ENCODE data around the gene S100A1. TPM values are rescaled to one million over a fixed set of nuclear protein-coding genes. Genes with fewer than 3 reads are reported as not detected.
"Not testable (repeated sequence)": the region's sequence is repeated elsewhere in the genome, so short reads cannot be mapped to it uniquely, and the experiment has no call there.

Gene S100A1
- total RNA-seq, 1 donor from 2014 or later = not detected

GRCh38 chr1:153655333-153655732 lies 27.1 kb downstream of the S100A1 start:
- DNase-seq (ENCODE audit: low read depth in 2 of 2) = no peak

GRCh38 chr1:153658400-153659174 lies 30.4 kb downstream of the S100A1 start, which contains the start of gene SNAPIN:
Gene SNAPIN (plus strand): TSS chr1:153658703. CDS start chr1:153658744, 41 bp downstream.
- peak; percentile 61 to 73 for DNase-seq (ENCODE audit: low read depth in 2 of 2)

DNA sequence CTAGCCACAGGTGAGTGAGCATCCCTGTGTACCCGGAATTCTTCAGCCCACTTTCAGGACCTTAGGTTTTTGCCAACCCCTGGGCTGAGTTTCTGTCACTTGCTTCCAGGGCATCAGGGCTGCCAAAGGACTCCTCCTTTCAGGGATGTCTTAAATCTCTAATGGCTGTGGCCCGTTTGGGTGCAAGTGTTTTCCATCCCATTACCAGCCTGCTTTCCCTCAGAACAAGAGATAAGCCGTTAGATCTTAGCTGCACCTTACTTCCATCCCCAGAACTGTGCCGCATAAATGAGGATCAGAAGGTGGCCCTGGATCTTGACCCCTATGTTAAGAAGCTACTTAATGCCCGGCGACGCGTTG lies 30.9 kb downstream of the S100A1 start:
- no peak for DNase-seq (ENCODE audit: low read depth in 2 of 2)

DNA sequence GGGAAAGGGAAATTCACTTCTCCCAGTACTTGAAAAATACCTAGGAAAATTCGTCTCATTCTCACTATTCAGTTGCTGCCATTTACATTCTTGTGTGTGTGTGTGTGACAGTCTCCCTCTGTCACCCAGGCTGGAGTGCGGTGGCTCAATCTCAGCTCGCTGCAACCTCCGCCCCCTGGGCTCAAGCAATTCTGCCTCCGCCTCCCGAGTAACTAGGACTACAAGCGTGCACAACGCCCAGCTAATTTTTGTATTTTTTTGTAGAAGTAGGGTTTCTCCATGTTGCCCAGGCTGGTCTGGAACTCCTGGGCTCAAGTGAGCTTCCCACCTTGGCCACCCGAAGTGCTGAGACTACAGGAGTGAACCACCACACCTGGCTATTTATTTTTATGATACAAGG lies 31.4 kb downstream of the S100A1 start:
- DNase-seq (ENCODE audit: low read depth in 2 of 2) = no peak

- DNase-seq (ENCODE audit: low read depth in 2 of 2) = no peak
Measured at GRCh38 chr1:153661111-153661708, 33.0 kb downstream of the S100A1 start.

GRCh38 chr1:153662269-153662668 lies 34.0 kb downstream of the S100A1 start:
- no peak for DNase-seq (ENCODE audit: low read depth in 2 of 2)

GRCh38 chr1:153663211-153663610 lies 35.0 kb downstream of the S100A1 start:
- DNase-seq (ENCODE audit: low read depth in 2 of 2) = no peak

- no peak for DNase-seq (ENCODE audit: low read depth in 2 of 2)
Measured at GRCh38 chr1:153667439-153667838, 39.2 kb downstream of the S100A1 start.

GRCh38 chr1:153668672-153669071 lies 40.4 kb downstream of the S100A1 start:
- not testable (repeated sequence) for DNase-seq (ENCODE audit: low read depth in 2 of 2)

DNA sequence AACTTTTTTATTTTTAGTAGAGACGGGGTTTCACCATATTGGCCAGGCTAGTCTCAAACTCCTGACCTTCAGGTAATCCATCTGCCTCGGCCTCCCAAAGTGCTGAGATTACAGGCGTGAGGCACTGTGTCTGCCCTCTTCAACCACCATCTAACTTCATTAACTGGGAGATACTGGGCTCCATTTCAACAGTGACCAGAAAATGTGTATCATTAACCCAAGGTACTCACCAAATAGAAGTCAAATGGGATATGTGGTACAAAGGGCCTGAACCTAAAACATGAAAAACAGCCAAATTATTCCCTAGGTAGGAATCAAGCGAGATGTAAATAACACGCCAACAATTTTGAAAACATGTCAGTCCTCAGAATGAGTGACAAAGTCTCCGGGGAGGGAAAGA lies 41.4 kb downstream of the S100A1 start:
- DNase-seq (ENCODE audit: low read depth in 2 of 2) = no peak

DNA sequence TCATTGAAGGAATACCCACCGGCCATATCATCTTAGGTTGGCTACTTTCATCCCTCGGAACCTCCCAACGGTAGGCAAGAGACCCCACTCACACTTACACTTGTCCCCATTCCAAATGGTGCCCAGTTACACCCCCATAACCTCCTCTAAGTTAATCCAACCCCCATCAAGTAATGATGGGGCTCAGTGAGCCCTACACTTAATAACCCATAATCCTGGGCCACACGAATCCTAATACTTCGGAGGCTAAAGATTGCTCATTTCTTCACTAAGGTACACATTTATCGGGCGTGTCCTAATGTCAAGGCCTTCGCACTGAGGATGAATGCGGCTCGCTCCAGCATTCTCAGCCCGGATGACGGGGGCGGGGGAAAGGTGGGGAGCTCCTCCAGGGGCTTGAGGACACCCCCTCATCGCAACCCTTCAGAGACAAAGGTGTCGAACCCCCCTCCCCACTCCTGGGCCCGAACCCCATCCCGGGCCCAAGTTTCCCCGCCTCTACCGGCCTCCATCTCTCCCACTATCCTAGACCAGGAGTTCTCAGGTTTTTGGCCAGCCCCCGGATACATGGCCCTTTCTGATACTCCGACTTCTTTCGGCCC lies 42.1 kb downstream of the S100A1 start:
- peak in 1 of 2 donors; percentile 12 for DNase-seq (ENCODE audit: low read depth in 2 of 2)

GRCh38 chr1:153670859-153671627 lies 42.8 kb downstream of the S100A1 start, which contains the start of gene ILF2:
Gene ILF2 (minus strand): TSS chr1:153670993. CDS start chr1:153670922, 71 bp downstream.
- peak; percentile 100 for DNase-seq (ENCODE audit: low read depth in 2 of 2)

DNA sequence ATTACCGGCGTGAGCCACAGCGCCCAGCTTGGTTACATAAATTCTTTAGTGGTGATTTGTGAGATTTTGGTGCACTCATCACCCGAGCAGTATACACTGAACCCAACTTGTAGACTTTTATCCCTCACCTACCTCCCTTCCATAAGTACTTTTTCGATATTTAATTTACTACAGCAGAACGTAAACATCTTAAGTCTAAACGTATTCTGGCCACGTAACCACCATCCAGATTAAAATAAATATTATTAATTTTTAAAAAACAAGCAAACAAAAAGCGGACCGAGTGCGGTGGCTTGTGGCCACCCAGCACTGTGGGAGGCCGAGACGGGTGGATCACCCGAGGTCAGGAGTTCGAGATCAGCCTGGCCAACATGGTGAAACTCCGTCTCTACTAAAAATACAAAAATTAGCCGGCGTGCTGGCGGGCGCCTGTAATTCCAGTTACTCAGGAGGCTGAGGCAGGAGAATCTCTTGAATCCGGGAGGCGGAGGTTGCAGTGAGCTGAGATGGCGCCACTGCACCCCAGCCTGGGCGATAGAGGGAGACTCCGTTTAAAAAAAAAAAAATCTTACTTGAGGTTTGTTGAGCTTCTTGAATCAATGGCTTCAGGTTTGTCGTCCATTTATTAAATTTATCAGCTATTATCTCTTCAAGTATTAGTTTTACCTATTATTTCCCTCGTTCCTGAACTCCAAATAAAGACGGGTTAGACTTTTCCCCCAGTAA lies 43.6 kb downstream of the S100A1 start:
- not testable (repeated sequence) for DNase-seq (ENCODE audit: low read depth in 2 of 2)

DNA sequence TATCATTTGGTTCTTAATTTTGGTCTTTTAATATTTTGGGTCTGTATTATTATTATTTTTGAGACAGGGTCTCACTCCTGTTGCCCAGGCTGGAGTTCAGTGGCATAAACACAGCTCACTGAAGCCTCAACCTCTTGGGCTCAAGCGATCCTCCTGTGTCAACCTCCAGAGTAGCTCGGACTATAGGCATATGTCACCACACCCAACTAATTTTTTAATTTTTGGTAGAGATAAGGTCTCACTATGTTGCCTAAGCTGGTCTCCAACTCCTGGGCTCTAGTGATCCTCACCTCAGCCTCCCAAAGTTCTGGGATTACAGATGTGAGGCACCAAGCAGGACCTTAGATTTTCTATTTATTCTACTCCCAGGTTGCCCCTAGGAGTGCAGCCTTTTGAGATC lies 45.3 kb downstream of the S100A1 start:
- DNase-seq (ENCODE audit: low read depth in 2 of 2) = no peak

GRCh38 chr1:153677718-153678518 lies 49.7 kb downstream of the S100A1 start:
- DNase-seq (ENCODE audit: low read depth in 2 of 2) = peak; percentile 62 to 76

DNA sequence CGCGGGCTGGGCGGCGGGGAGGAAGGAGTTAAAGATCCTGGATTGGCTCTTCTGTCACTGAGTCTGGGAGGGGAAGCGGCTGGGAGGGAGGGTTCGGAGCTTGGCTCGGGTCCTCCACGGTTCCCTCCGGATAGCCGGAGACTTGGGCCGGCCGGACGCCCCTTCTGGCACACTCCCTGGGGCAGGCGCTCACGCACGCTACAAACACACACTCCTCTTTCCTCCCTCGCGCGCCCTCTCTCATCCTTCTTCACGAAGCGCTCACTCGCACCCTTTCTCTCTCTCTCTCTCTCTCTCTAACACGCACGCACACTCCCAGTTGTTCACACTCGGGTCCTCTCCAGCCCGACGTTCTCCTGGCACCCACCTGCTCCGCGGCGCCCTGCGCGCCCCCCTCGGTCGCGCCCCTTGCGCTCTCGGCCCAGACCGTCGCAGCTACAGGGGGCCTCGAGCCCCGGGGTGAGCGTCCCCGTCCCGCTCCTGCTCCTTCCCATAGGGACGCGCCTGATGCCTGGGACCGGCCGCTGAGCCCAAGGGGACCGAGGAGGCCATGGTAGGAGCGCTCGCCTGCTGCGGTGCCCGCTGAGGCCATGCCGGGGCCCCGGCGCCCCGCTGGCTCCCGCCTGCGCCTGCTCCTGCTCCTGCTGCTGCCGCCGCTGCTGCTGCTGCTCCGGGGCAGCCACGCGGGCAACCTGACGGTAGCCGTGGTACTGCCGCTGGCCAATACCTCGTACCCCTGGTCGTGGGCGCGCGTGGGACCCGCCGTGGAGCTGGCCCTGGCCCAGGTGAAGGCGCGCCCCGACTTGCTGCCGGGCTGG lies 50.5 kb downstream of the S100A1 start, which contains the start of gene NPR1:
Gene NPR1, plus strand, starts transcription at position 170 of the 818 bp plus-strand sequence. Its CDS starts 421 bp downstream, at position 591.
- peak; percentile 31 to 32 for DNase-seq (ENCODE audit: low read depth in 2 of 2)

DNA sequence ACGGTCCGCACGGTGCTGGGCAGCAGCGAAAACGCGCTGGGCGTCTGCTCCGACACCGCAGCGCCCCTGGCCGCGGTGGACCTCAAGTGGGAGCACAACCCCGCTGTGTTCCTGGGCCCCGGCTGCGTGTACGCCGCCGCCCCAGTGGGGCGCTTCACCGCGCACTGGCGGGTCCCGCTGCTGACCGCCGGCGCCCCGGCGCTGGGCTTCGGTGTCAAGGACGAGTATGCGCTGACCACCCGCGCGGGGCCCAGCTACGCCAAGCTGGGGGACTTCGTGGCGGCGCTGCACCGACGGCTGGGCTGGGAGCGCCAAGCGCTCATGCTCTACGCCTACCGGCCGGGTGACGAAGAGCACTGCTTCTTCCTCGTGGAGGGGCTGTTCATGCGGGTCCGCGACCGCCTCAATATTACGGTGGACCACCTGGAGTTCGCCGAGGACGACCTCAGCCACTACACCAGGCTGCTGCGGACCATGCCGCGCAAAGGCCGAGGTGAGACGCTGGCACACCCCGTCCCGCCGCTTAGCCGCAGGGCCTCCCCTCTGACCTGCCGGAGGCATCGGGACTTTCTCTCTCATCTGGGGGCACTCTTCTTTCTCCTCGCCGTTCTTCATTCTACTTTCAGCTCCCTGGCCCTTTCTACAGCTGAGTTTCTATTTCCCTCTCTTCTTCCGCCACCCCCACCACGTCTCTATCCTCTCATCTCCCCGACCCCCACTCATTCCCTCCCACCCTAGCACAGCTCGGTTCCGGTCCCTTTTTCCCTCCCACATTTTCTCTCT lies 51.3 kb downstream of the S100A1 start:
- DNase-seq (ENCODE audit: low read depth in 2 of 2) = peak; percentile 43 to 49

- no peak for DNase-seq (ENCODE audit: low read depth in 2 of 2)
Measured at GRCh38 chr1:153680120-153680403, 51.8 kb downstream of the S100A1 start.
